IMR-90 (cell line): ENCODE results near the gene RGS3. TPM values are rescaled to one million over a fixed set of nuclear protein-coding genes. Genes with fewer than 3 reads are reported as not detected.

Experiments used
- ATAC-seq: fragments of 200-7000 bp; cut with Tn5 transposase; 2 replicates; pipeline ENCODE4 v1.9.1; 2020; ENCODE audit warnings: low read depth, mild to moderate bottlenecking, moderate library complexity
- BruUV-seq: library from RNA; stranded (reverse); fragments of 400-500 nt; replicated peaks from 2 replicates; lab custom pipeline; 2021; lab: Mats Ljungman, UMichigan
- CTCF ChIA-PET: fragments of 300-600 bp; formaldehyde crosslinking; extraction: SDS; loops from one replicate; lab custom pipeline; 2021; ENCODE audit warnings: antibody characterized with exemption; lab: Yijun Ruan, JAX
- POLR2A ChIA-PET: fragments of 300-600 bp; sonication (Branson Sonifier 250); formaldehyde crosslinking; loops from one replicate; lab custom pipeline; 2022; ENCODE audit warnings: antibody characterized with exemption; ENCODE audit not compliant: unreplicated experiment; lab: Charles Lee
- DNase-seq: peaks from one replicate; pipeline ENCODE4 v3.0.0; 2013
- H2AFZ ChIP-seq: replicated peaks from 2 replicates; pipeline ENCODE3; 2013; ENCODE audit warnings: low read length, mild to moderate bottlenecking; ENCODE audit not compliant: poor library complexity
- H2AK5ac ChIP-seq: 2 replicates; pipeline ENCODE4 v1.6.1; 2013; ENCODE audit warnings: low read depth, low read length, inconsistent platforms
- H2AK9ac ChIP-seq: replicated peaks from 2 replicates; pipeline ENCODE3; 2013; ENCODE audit warnings: mild to moderate bottlenecking, low read depth, low read length, moderate library complexity; ENCODE audit not compliant: poor library complexity
- H2BK120ac ChIP-seq: 2 replicates; pipeline ENCODE4 v1.6.1; 2013; ENCODE audit warnings: low read depth, low read length, inconsistent platforms
- H2BK15ac ChIP-seq: 3 replicates; pipeline ENCODE4 v1.6.1; 2013; ENCODE audit warnings: low read depth, low read length, inconsistent platforms
- H2BK20ac ChIP-seq: 2 replicates; pipeline ENCODE4 v1.6.1; 2013; ENCODE audit warnings: low read depth, mild to moderate bottlenecking, inconsistent platforms, low read length, moderate library complexity
- H2BK5ac ChIP-seq: 2 replicates; pipeline ENCODE4 v1.6.1; 2013; ENCODE audit warnings: mild to moderate bottlenecking, low read depth, low read length, inconsistent platforms; ENCODE audit not compliant: poor library complexity, severe bottlenecking
- H3K14ac ChIP-seq: replicated peaks from 2 replicates; pipeline ENCODE4 v1.6.1; 2013; ENCODE audit warnings: low read depth, low read length, inconsistent platforms
- H3K18ac ChIP-seq: 2 replicates; pipeline ENCODE4 v1.6.1; 2013; ENCODE audit warnings: low read depth, low read length, control low read depth
- H3K23ac ChIP-seq: 2 replicates; pipeline ENCODE4 v1.6.1; 2013; ENCODE audit warnings: low read depth, low read length, inconsistent platforms
- H3K27ac ChIP-seq: 2 replicates; pipeline ENCODE4 v1.5.1; 2013; ENCODE audit warnings: mild to moderate bottlenecking, control low read depth, low read length; ENCODE audit not compliant: insufficient read depth
- H3K27me3 ChIP-seq: 2 replicates; pipeline ENCODE4 v1.6.1; 2013; ENCODE audit warnings: low read length; ENCODE audit not compliant: control insufficient read depth, insufficient read depth
- H3K36me3 ChIP-seq: 2 replicates; pipeline ENCODE4 v1.6.1; 2013; ENCODE audit warnings: low read length, mixed read lengths; ENCODE audit not compliant: control insufficient read depth, insufficient read depth
- H3K4ac ChIP-seq: 2 replicates; pipeline ENCODE4 v1.6.1; 2013; ENCODE audit warnings: low read depth, low read length, inconsistent platforms
- H3K4me1 ChIP-seq: 2 replicates; pipeline ENCODE4 v1.6.1; 2013; ENCODE audit warnings: low read length, mixed read lengths; ENCODE audit not compliant: control insufficient read depth, insufficient read depth
- H3K4me2 ChIP-seq: 2 replicates; pipeline ENCODE4 v1.6.1; 2013; ENCODE audit warnings: low read depth, mild to moderate bottlenecking, control low read depth, low read length, moderate library complexity
- H3K4me3 ChIP-seq: 2 replicates; pipeline ENCODE4 v1.5.1; 2013; ENCODE audit warnings: low read depth, mild to moderate bottlenecking, control low read depth, low read length, moderate library complexity; ENCODE audit not compliant: insufficient read depth
- H3K56ac ChIP-seq: 2 replicates; pipeline ENCODE4 v1.6.1; 2013; ENCODE audit warnings: low read length, inconsistent platforms; ENCODE audit not compliant: insufficient read depth; ENCODE audit errors: extremely low read depth
- H3K79me1 ChIP-seq, 2 experiments: 2 replicates each; pipeline ENCODE4 v1.6.1; 2013; ENCODE audit warnings: low read length in 2 of 2, inconsistent platforms in 1 of 2, low read depth in 1 of 2
- H3K9ac ChIP-seq: 2 replicates; pipeline ENCODE4 v1.6.1; 2013; ENCODE audit warnings: low read depth, low read length, control low read depth
- H3K9me1 ChIP-seq: 2 replicates; pipeline ENCODE4 v1.6.1; 2013; ENCODE audit warnings: low read length, inconsistent platforms; ENCODE audit not compliant: insufficient read depth
- H3K9me3 ChIP-seq: 2 replicates; pipeline ENCODE4 v1.6.1; 2013; ENCODE audit warnings: low read length; ENCODE audit not compliant: control insufficient read depth, insufficient read depth
- H4K20me1 ChIP-seq: 2 replicates; pipeline ENCODE4 v1.6.1; 2013; ENCODE audit warnings: low read length, inconsistent platforms; ENCODE audit not compliant: insufficient read depth
- H4K5ac ChIP-seq: 2 replicates; pipeline ENCODE4 v1.6.1; 2013; ENCODE audit warnings: mild to moderate bottlenecking, low read depth, low read length, control low read depth
- H4K8ac ChIP-seq, 2 experiments: 2 replicates each; pipeline ENCODE4 v1.6.1; 2013; ENCODE audit warnings: low read depth in 2 of 2, low read length in 2 of 2, control low read depth in 1 of 2, inconsistent platforms in 1 of 2
- H4K91ac ChIP-seq: 2 replicates; pipeline ENCODE4 v1.6.1; 2013; ENCODE audit warnings: low read depth, low read length, inconsistent platforms; ENCODE audit not compliant: insufficient read depth
- BHLHE40 ChIP-seq: fragments of 150-350 bp; IDR thresholded peaks from 2 replicates; pipeline ENCODE4 v1.6.1; 2016; ENCODE audit warnings: mild to moderate bottlenecking, low read depth, low read length
- CEBPB ChIP-seq: IDR thresholded peaks from 2 replicates; pipeline ENCODE4 v1.6.1; 2012; ENCODE audit warnings: low read depth, low read length, improper control_type of control experiment
- CHD1 ChIP-seq: IDR thresholded peaks from 2 replicates; pipeline ENCODE4 v1.6.1; 2012; ENCODE audit warnings: low read depth, low read length, improper control_type of control experiment
- FOS ChIP-seq: fragments of 150-350 bp; IDR thresholded peaks from 2 replicates; pipeline ENCODE4 v1.6.1; 2016; ENCODE audit warnings: low read depth, low read length
- MAFK ChIP-seq: IDR thresholded peaks from 2 replicates; pipeline ENCODE4 v1.6.1; 2012; ENCODE audit warnings: low read depth, low read length, improper control_type of control experiment
- MAZ ChIP-seq: IDR thresholded peaks from 2 replicates; pipeline ENCODE4 v1.6.1; 2012; ENCODE audit warnings: low read depth, mild to moderate bottlenecking, low read length, improper control_type of control experiment, moderate library complexity, borderline replicate concordance
- MXI1 ChIP-seq: IDR thresholded peaks from 2 replicates; pipeline ENCODE4 v1.6.1; 2012; ENCODE audit warnings: low read depth, mild to moderate bottlenecking, low read length, moderate library complexity, borderline replicate concordance
- NFE2L2 ChIP-seq: fragments of 150-350 bp; IDR thresholded peaks from 2 replicates; pipeline ENCODE4 v1.6.1; 2016; ENCODE audit warnings: low read depth, mild to moderate bottlenecking, low read length
- POLR2A ChIP-seq: IDR thresholded peaks from 2 replicates; pipeline ENCODE4 v1.6.1; 2012; ENCODE audit warnings: mild to moderate bottlenecking, low read depth, low read length
- RAD21 ChIP-seq: IDR thresholded peaks from 2 replicates; pipeline ENCODE4 v1.6.1; 2012; ENCODE audit warnings: low read length, improper control_type of control experiment
- RCOR1 ChIP-seq: IDR thresholded peaks from 2 replicates; pipeline ENCODE4 v1.6.1; 2012; ENCODE audit warnings: mild to moderate bottlenecking, low read length, improper control_type of control experiment; ENCODE audit not compliant: insufficient replicate concordance
- RFX5 ChIP-seq: IDR thresholded peaks from 2 replicates; pipeline ENCODE4 v1.8.0; 2012; ENCODE audit warnings: low read depth, mild to moderate bottlenecking, low read length, moderate library complexity
- WGBS, 2 experiments: methylation state at CpG; one replicate each; pipeline versions ENCODE4 v1.1.5 to v1.1.7; 2013; ENCODE audit warnings: missing lambda C conversion rate in 2 of 2; ENCODE audit not compliant: insufficient read length in 1 of 2; ENCODE audit errors: extremely low coverage in 2 of 2; 5-methylcytosine and 5-hydroxymethylcytosine counted together
- dilution Hi-C: fragments of 300-500 bp; cut with HindIII; formaldehyde crosslinking; loops from one replicate; pipeline ENCODE4 v1.14.3; 2018; ENCODE audit warnings: low sequenced_read_pairs; ENCODE audit not compliant: unreplicated experiment
- in situ Hi-C: fragments of 300-500 bp; cut with MboI; formaldehyde crosslinking; loops from 3 replicates; pipeline ENCODE4 v1.14.3; 2019; ENCODE audit warnings: low sequenced_read_pairs, inconsistent platforms, mixed read lengths
- intact Hi-C: fragments of 100-400 bp; cut with micrococcal nuclease; formaldehyde crosslinking; loops from 2 replicates; pipeline ENCODE4 v1.10.0; 2022
- polyA plus RNA-seq, 3 experiments: library from polyadenylated mRNA; depleted of rRNA; stranded (reverse); fragments of >200 nt; gene quantifications; 2 replicates each; pipeline ENCODE4 v1.2.3, GENCODE V29; 2012; ENCODE audit warnings: low replicate concordance in 1 of 3
- total RNA-seq: library from RNA; depleted of rRNA; stranded (reverse); fragments of >200 nt; gene quantifications from 2 replicates; pipeline ENCODE4 v1.2.3, GENCODE V29; 2012
- TF ChIP-seq, protein P1 (sequence below): fragments of 150-350 bp; IDR thresholded peaks from 2 replicates; pipeline ENCODE4 v1.6.1; 2016; ENCODE audit warnings: low read depth, mild to moderate bottlenecking, low read length, moderate library complexity, borderline replicate concordance
- TF ChIP-seq, protein P2 (sequence below): conservative IDR thresholded peaks from 2 replicates; pipeline ENCODE4 v1.5.1; 2012; ENCODE audit warnings: mild to moderate bottlenecking, low read depth, low read length, improper control_type of control experiment
- TF ChIP-seq, protein P3 (sequence below): fragments of 150-350 bp; IDR thresholded peaks from 2 replicates; pipeline ENCODE4 v1.6.1; 2017; ENCODE audit warnings: mild to moderate bottlenecking, antibody characterized with exemption, low read length, low read depth

RGS3 gene
- total and polyA plus RNA-seq, 2 of the 4 experiments (the other 2 are of a cell fraction): 51.8 to 65.6 TPM

DNA sequence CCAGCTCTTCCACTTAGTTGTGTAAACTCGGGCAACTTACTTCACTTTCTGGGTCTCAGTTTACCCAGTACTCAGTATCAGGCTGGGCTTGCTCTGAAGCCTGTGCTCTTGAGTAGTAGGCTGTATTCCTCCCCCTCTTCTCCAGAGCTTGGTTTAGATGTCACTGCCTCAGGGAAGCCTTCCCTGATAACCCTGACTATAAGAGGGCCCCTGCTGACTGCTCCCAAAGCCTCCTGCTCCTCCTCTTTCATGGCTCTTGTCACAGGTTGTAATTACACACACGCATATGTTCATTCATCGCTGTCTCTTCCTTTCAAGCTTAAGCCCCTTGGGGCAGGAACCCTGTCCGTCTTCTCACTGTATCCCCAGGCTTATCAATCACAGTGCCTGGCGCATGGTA lies 140.2 kb downstream of the RGS3 start:
- no peak for TF ChIP-seq MAFK
- no peak for TF ChIP-seq CHD1
- TF ChIP-seq POLR2A: no peak
- TF ChIP-seq FOS: no peak
- TF ChIP-seq RFX5: no peak
- TF ChIP-seq, protein P1, sequence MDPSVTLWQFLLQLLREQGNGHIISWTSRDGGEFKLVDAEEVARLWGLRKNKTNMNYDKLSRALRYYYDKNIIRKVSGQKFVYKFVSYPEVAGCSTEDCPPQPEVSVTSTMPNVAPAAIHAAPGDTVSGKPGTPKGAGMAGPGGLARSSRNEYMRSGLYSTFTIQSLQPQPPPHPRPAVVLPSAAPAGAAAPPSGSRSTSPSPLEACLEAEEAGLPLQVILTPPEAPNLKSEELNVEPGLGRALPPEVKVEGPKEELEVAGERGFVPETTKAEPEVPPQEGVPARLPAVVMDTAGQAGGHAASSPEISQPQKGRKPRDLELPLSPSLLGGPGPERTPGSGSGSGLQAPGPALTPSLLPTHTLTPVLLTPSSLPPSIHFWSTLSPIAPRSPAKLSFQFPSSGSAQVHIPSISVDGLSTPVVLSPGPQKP: no peak
- no peak for TF ChIP-seq MXI1
- no peak for TF ChIP-seq RCOR1
- TF ChIP-seq, protein P2, sequence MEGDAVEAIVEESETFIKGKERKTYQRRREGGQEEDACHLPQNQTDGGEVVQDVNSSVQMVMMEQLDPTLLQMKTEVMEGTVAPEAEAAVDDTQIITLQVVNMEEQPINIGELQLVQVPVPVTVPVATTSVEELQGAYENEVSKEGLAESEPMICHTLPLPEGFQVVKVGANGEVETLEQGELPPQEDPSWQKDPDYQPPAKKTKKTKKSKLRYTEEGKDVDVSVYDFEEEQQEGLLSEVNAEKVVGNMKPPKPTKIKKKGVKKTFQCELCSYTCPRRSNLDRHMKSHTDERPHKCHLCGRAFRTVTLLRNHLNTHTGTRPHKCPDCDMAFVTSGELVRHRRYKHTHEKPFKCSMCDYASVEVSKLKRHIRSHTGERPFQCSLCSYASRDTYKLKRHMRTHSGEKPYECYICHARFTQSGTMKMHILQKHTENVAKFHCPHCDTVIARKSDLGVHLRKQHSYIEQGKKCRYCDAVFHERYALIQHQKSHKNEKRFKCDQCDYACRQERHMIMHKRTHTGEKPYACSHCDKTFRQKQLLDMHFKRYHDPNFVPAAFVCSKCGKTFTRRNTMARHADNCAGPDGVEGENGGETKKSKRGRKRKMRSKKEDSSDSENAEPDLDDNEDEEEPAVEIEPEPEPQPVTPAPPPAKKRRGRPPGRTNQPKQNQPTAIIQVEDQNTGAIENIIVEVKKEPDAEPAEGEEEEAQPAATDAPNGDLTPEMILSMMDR: no peak
- no peak for TF ChIP-seq NFE2L2
- TF ChIP-seq MAZ: no peak
- no peak for TF ChIP-seq CEBPB
- TF ChIP-seq RAD21: no peak
- TF ChIP-seq, protein P3, sequence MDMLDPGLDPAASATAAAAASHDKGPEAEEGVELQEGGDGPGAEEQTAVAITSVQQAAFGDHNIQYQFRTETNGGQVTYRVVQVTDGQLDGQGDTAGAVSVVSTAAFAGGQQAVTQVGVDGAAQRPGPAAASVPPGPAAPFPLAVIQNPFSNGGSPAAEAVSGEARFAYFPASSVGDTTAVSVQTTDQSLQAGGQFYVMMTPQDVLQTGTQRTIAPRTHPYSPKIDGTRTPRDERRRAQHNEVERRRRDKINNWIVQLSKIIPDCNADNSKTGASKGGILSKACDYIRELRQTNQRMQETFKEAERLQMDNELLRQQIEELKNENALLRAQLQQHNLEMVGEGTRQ: no peak
- TF ChIP-seq BHLHE40: no peak
- DNase-seq (no peak), ATAC-seq (no peak)

More for the DNA sequence above, 140.2 kb downstream of the RGS3 start:
- no peak overlapping the region for H3K14ac ChIP-seq
- no peak overlapping the region for H2BK5ac ChIP-seq
- no CpG with 5 or more reads among the region's 5 CpGs for WGBS, 2 experiments
- CTCF ChIA-PET: interaction anchor here (0.6 kb wide), 1 partner anchor 392 kb away, joined by 4 read pairs; no protein-coding TSS in a partner anchor
- peak overlapping the region; percentile 6 for H2AFZ ChIP-seq
- no peak overlapping the region for H3K23ac ChIP-seq
- peaks cover 7% of the 10 kb centered on the region for H4K20me1 ChIP-seq
- H3K9ac ChIP-seq: no peak overlapping the region
- H3K9me1 ChIP-seq: peaks cover 24% of the 10 kb centered on the region
- H4K91ac ChIP-seq: no peak overlapping the region
- BruUV-seq: no TSS peak
- no peak overlapping the region for H3K56ac ChIP-seq
- no peaks in the 10 kb centered on the region for H3K27me3 ChIP-seq
- peak overlapping the region; percentile 37 for H2AK9ac ChIP-seq
- H3K4ac ChIP-seq: no peak overlapping the region
- no peak overlapping the region for H3K4me2 ChIP-seq
- peak overlapping the region; percentile 0; the same call in 1 of the 2 replicates for H2BK20ac ChIP-seq
- no peaks in the 10 kb centered on the region for H3K9me3 ChIP-seq
- H2BK120ac ChIP-seq: peak overlapping the region; percentile 49
- H4K8ac ChIP-seq: no peak overlapping the region
- 0 out of 3 replicates have a peak overlapping the region, but pooled peaks have one; percentile 14 for H2BK15ac ChIP-seq
- no peak overlapping the region for H3K18ac ChIP-seq
- dilution Hi-C loops: no loop called here
- peaks cover 36% of the 10 kb centered on the region for H3K4me1 ChIP-seq
- H3K36me3 ChIP-seq: no peaks in the 10 kb centered on the region
- peaks cover 0 to 33% of the 10 kb centered on the region in 2 experiments; a peak in 2 of 4 replicates for H3K79me1 ChIP-seq
- in situ Hi-C loops: no loop called here
- intact Hi-C loops: loop anchor here (2.0 kb wide), 1 partner anchor 17 kb away; no protein-coding TSS in a partner anchor
- no peak overlapping the region for H3K4me3 ChIP-seq
- H3K27ac ChIP-seq: no peak overlapping the region
- H4K5ac ChIP-seq: no peak overlapping the region
- peak overlapping the region; percentile 20 for H2AK5ac ChIP-seq
- POLR2A ChIA-PET: no interaction called here
